Ectodermal cell (in vitro differentiated cells): ENCODE data around the gene ARPC1A.
A peak's percentile ranks its signal among the peaks of the same experiment; 100 is the strongest.

Experiments used
- H3K27ac ChIP-seq: 2 replicates; pipeline ENCODE4 v1.7.0; 2013; ENCODE audit warnings: mild to moderate bottlenecking, low read depth, low read length; ENCODE audit not compliant: insufficient read depth, poor library complexity, severe bottlenecking
- H3K27me3 ChIP-seq: 2 replicates; pipeline ENCODE4 v1.7.0; 2013; ENCODE audit warnings: mild to moderate bottlenecking, low read length; ENCODE audit not compliant: insufficient read depth, control insufficient read depth, poor library complexity, severe bottlenecking
- H3K36me3 ChIP-seq: one replicate; pipeline ENCODE4 v1.7.0; 2013; ENCODE audit warnings: low read length; ENCODE audit not compliant: control insufficient read depth, insufficient read depth
- H3K4me1 ChIP-seq: one replicate; pipeline ENCODE4 v1.7.0; 2013; ENCODE audit warnings: low read length; ENCODE audit not compliant: control insufficient read depth, insufficient read depth
- H3K4me3 ChIP-seq: 2 replicates; pipeline ENCODE4 v1.7.0; 2013; ENCODE audit warnings: low read depth, low read length, control low read depth; ENCODE audit not compliant: insufficient read depth
- H3K9me3 ChIP-seq: 2 replicates; pipeline ENCODE4 v1.7.0; 2013; ENCODE audit warnings: mild to moderate bottlenecking, low read length, moderate library complexity; ENCODE audit not compliant: control insufficient read depth
- WGBS, 2 experiments: methylation state at CpG; one replicate each; pipeline ENCODE4 v1.1.7; 2013; ENCODE audit warnings: missing lambda C conversion rate in 2 of 2; 5-methylcytosine and 5-hydroxymethylcytosine counted together

The ARPC1A gene

GRCh38 chr7:99397297-99397983 lies 71.7 kb downstream of the ARPC1A start:
- 94 to 97% methylated on average over 18 of the region's 18 CpGs for WGBS, 2 experiments
- H3K36me3 ChIP-seq: peaks cover 30% of the 10 kb centered on the region

GRCh38 chr7:99398891-99399445 lies 73.3 kb downstream of the ARPC1A start:
- Histone ChIP-seq H3K36me3 (peaks cover 39% of the 10 kb centered on the region), H3K27me3 (no peaks in the 10 kb centered on the region), H3K27ac (no peak overlapping the region), H3K4me3 (no peak overlapping the region), H3K4me1 (peaks cover 3% of the 10 kb centered on the region), H3K9me3 (no peaks in the 10 kb centered on the region)
- 92% methylated on average over 5 of the region's 5 CpGs for WGBS, 2 experiments

More at GRCh38 chr7:99397297-99397983, 71.7 kb downstream of the ARPC1A start:
- Histone ChIP-seq H3K4me1 (peaks cover 10% of the 10 kb centered on the region), H3K27me3 (no peaks in the 10 kb centered on the region), H3K9me3 (no peaks in the 10 kb centered on the region), H3K27ac (no peak overlapping the region), H3K4me3 (no peak overlapping the region)

GRCh38 chr7:99399597-99399996 lies 73.9 kb downstream of the ARPC1A start:
- no peaks in the 10 kb centered on the region for H3K27me3 ChIP-seq
- no peaks in the 10 kb centered on the region for H3K4me1 ChIP-seq
- no peaks in the 10 kb centered on the region for H3K9me3 ChIP-seq
- no peak overlapping the region for H3K4me3 ChIP-seq
- H3K27ac ChIP-seq: no peak overlapping the region
- H3K36me3 ChIP-seq: peaks cover 45% of the 10 kb centered on the region
- WGBS, 2 experiments: 95 to 96% methylated on average over 6 of the region's 6 CpGs

- Histone ChIP-seq H3K4me1 (peaks cover 8% of the 10 kb centered on the region), H3K36me3 (peaks cover 39% of the 10 kb centered on the region), H3K27me3 (no peaks in the 10 kb centered on the region), H3K27ac (no peak overlapping the region), H3K9me3 (no peaks in the 10 kb centered on the region), H3K4me3 (no peak overlapping the region)
- WGBS, 2 experiments: 92 to 98% methylated on average over 3 of the region's 3 CpGs
Measured at GRCh38 chr7:99402854-99403253, 77.2 kb downstream of the ARPC1A start.

- 92 to 96% methylated on average over 5 of the region's 5 CpGs for WGBS, 2 experiments
- peaks cover 8% of the 10 kb centered on the region for H3K4me1 ChIP-seq
Measured at GRCh38 chr7:99403764-99404163, 78.1 kb downstream of the ARPC1A start.

GRCh38 chr7:99404235-99404976 lies 78.7 kb downstream of the ARPC1A start:
- H3K9me3 ChIP-seq: no peaks in the 10 kb centered on the region
- peaks cover 8% of the 10 kb centered on the region for H3K4me1 ChIP-seq
- H3K4me3 ChIP-seq: no peak overlapping the region
- H3K36me3 ChIP-seq: peaks cover 39% of the 10 kb centered on the region
- WGBS, 2 experiments: 95% methylated on average over 18 of the region's 18 CpGs
- no peak overlapping the region for H3K27ac ChIP-seq
- no peaks in the 10 kb centered on the region for H3K27me3 ChIP-seq

More at GRCh38 chr7:99403764-99404163, 78.1 kb downstream of the ARPC1A start:
- no peak overlapping the region for H3K4me3 ChIP-seq
- no peak overlapping the region for H3K27ac ChIP-seq
- H3K27me3 ChIP-seq: no peaks in the 10 kb centered on the region
- H3K9me3 ChIP-seq: no peaks in the 10 kb centered on the region
- peaks cover 39% of the 10 kb centered on the region for H3K36me3 ChIP-seq

- no peaks in the 10 kb centered on the region for H3K27me3 ChIP-seq
- no peak overlapping the region for H3K27ac ChIP-seq
- H3K9me3 ChIP-seq: no peaks in the 10 kb centered on the region
- H3K36me3 ChIP-seq: peaks cover 34% of the 10 kb centered on the region
- peaks cover 8% of the 10 kb centered on the region for H3K4me1 ChIP-seq
- H3K4me3 ChIP-seq: no peak overlapping the region
- 93 to 95% methylated on average over 10 of the region's 10 CpGs for WGBS, 2 experiments
Measured at GRCh38 chr7:99404977-99405320, 79.3 kb downstream of the ARPC1A start.

GRCh38 chr7:99406557-99406956 lies 80.9 kb downstream of the ARPC1A start:
- Histone ChIP-seq H3K4me3 (no peak overlapping the region), H3K27ac (no peak overlapping the region), H3K36me3 (peaks cover 28% of the 10 kb centered on the region), H3K4me1 (peaks cover 8% of the 10 kb centered on the region), H3K9me3 (no peaks in the 10 kb centered on the region), H3K27me3 (no peaks in the 10 kb centered on the region)
- 89 to 96% methylated on average over 1 of the region's 1 CpG for WGBS, 2 experiments

- Histone ChIP-seq H3K9me3 (no peaks in the 10 kb centered on the region), H3K4me1 (peaks cover 8% of the 10 kb centered on the region), H3K4me3 (peak overlapping the region; percentile 96), H3K36me3 (peaks cover 28% of the 10 kb centered on the region), H3K27ac (peak overlapping the region; percentile 100), H3K27me3 (no peaks in the 10 kb centered on the region)
- WGBS, 2 experiments: 1% methylated on average over 28 of the region's 28 CpGs
Measured at GRCh38 chr7:99407872-99408378, 82.2 kb downstream of the ARPC1A start.
